Left cardiac atrium (tissue), 4 donors: ENCODE measurements around the gene TFCP2L1. TPM values are rescaled to one million over a fixed set of nuclear protein-coding genes. Genes with fewer than 3 reads are reported as not detected.
"Not testable (repeated sequence)": the region's sequence is repeated elsewhere in the genome, so short reads cannot be mapped to it uniquely, and the experiment has no call there.

Experiments
- ATAC-seq, 2 donors: fragments of 200-7000 bp; cut with Tn5 transposase; one replicate each; pipeline ENCODE4 v1.9.1; 2020; ENCODE audit warnings: mild to moderate bottlenecking in 2 of 2, moderate library complexity in 2 of 2
- DNase-seq: peaks from one replicate; pipeline ENCODE4 v3.0.0-alpha.2; 2020
- intact Hi-C, 2 donors: fragments of 100-400 bp; cut with DNase I; formaldehyde crosslinking; loops; one replicate each; pipeline versions ENCODE4 v1.14.1 to v1.15.1; 2022 to 2023
- long read RNA-seq: library from polyadenylated mRNA; unstranded; transcript quantifications from one replicate; pipeline ENCODE4 v2.0.0, GENCODE V29; 2021
- total RNA-seq, 2 donors: library from RNA; stranded (reverse); fragmentation: NEBNext Ultra II Directional; extraction: Animal tissue kit (Norgen Biotek cat#: 25700); gene quantifications; one replicate each; pipeline ENCODE4 v1.2.1, GENCODE V29; 2021
- donor health status: DM: no; HTN: yes; CAD: no.
- donor health status: DM: no; HTN: yes; CAD: no; lungs with severe emphysema.
- donor health status: DM: yes; HTN: yes; CAD: no.
- donor health status: Dilated cardiomyopathy.

The TFCP2L1 gene
- under 1 TPM; 0.60 to 0.82 TPM for total RNA-seq
- long read RNA-seq: 0 reads

GRCh38 chr2:121284463-121285449 is at the start of gene TFCP2L1:
Gene TFCP2L1 (minus strand): TSS chr2:121285202. CDS start chr2:121285109, 93 bp downstream.
- ATAC-seq: peak; percentile 61 to 66
- no peak for DNase-seq
- intact Hi-C loops: no loop called here

- intact Hi-C loops: no loop called here
- DNase-seq (no peak), ATAC-seq (no peak)
Observed at GRCh38 chr2:121333834-121334558, 49.0 kb upstream of the TFCP2L1 start.

GRCh38 chr2:121333231-121333630 is 48.2 kb upstream of the TFCP2L1 start:
- intact Hi-C loops: no loop called here
- no peak for ATAC-seq
- DNase-seq: no peak

GRCh38 chr2:121331324-121331723 is 46.3 kb upstream of the TFCP2L1 start:
- DNase-seq, ATAC-seq, intact Hi-C loops: not testable (repeated sequence)

GRCh38 chr2:121330921-121331320 is 45.9 kb upstream of the TFCP2L1 start:
- DNase-seq (no peak), ATAC-seq (no peak)
- intact Hi-C loops: no loop called here

- DNase-seq: no peak
- intact Hi-C loops: loop anchor here in 1 of 2 donors (10.0 kb wide), 1 partner anchor 205 kb away; no protein-coding TSS in a partner anchor
- ATAC-seq: no peak
Observed at GRCh38 chr2:121329786-121330185, 44.8 kb upstream of the TFCP2L1 start.

- intact Hi-C loops: loop anchor here in 1 of 2 donors (10.0 kb wide), 1 partner anchor 202 kb away; no protein-coding TSS in a partner anchor
- ATAC-seq: no peak
Observed at GRCh38 chr2:121326628-121327027, 41.6 kb upstream of the TFCP2L1 start.

GRCh38 chr2:121324601-121325000 is 39.6 kb upstream of the TFCP2L1 start:
- intact Hi-C loops: loop anchor here in 1 of 2 donors (10.0 kb wide), 1 partner anchor 200 kb away; no protein-coding TSS in a partner anchor
- ATAC-seq (no peak), DNase-seq (no peak)

More at GRCh38 chr2:121326628-121327027, 41.6 kb upstream of the TFCP2L1 start:
- DNase-seq: no peak

GRCh38 chr2:121321476-121321875 is 36.5 kb upstream of the TFCP2L1 start:
- intact Hi-C loops: loop anchor here in 1 of 2 donors (10.0 kb wide), 1 partner anchor 197 kb away; no protein-coding TSS in a partner anchor
- DNase-seq (no peak), ATAC-seq (no peak)

- ATAC-seq (no peak), DNase-seq (no peak)
- intact Hi-C loops: loop anchor here in 1 of 2 donors (10.0 kb wide), 1 partner anchor 195 kb away; no protein-coding TSS in a partner anchor
Observed at GRCh38 chr2:121319941-121320340, 34.9 kb upstream of the TFCP2L1 start.

GRCh38 chr2:121316986-121317385 is 32.0 kb upstream of the TFCP2L1 start:
- intact Hi-C loops: no loop called here
- ATAC-seq (no peak), DNase-seq (no peak)

GRCh38 chr2:121313701-121314100 is 28.7 kb upstream of the TFCP2L1 start:
- not testable (repeated sequence) for DNase-seq

GRCh38 chr2:121309801-121310200 is 24.8 kb upstream of the TFCP2L1 start:
- DNase-seq: no peak
- ATAC-seq: no peak
- intact Hi-C loops: no loop called here

More at GRCh38 chr2:121313701-121314100, 28.7 kb upstream of the TFCP2L1 start:
- intact Hi-C loops, ATAC-seq: not testable (repeated sequence)

GRCh38 chr2:121309323-121309722 is 24.3 kb upstream of the TFCP2L1 start:
- intact Hi-C loops: no loop called here

GRCh38 chr2:121307048-121307447 is 22.0 kb upstream of the TFCP2L1 start:
- ATAC-seq (no peak), DNase-seq (no peak)
- intact Hi-C loops: no loop called here

More at GRCh38 chr2:121309323-121309722, 24.3 kb upstream of the TFCP2L1 start:
- DNase-seq: no peak
- ATAC-seq: no peak

- no peak for DNase-seq
Observed at GRCh38 chr2:121304941-121305340, 19.9 kb upstream of the TFCP2L1 start.

GRCh38 chr2:121303531-121304263 is 18.7 kb upstream of the TFCP2L1 start:
- ATAC-seq (no peak), DNase-seq (no peak)
- intact Hi-C loops: no loop called here

More at GRCh38 chr2:121304941-121305340, 19.9 kb upstream of the TFCP2L1 start:
- intact Hi-C loops: no loop called here
- ATAC-seq: no peak

- ATAC-seq, intact Hi-C loops, DNase-seq: not testable (repeated sequence)
Observed at GRCh38 chr2:121301190-121301589, 16.2 kb upstream of the TFCP2L1 start.

GRCh38 chr2:121298476-121298875 is 13.5 kb upstream of the TFCP2L1 start:
- no peak for ATAC-seq
- intact Hi-C loops: loop anchor here in 1 of 2 donors (10.0 kb wide), 1 partner anchor 204 kb away; no protein-coding TSS in a partner anchor
- DNase-seq: no peak
